Hematopoietic multipotent progenitor cell treated with erythropoietin and hydrocortisone succinate and interleukin-3 and kit ligand, for 17 days (in vitro differentiated cells): ENCODE measurements around the gene TUBB1.

Source experiments
- DNase-seq: peaks from one replicate; pipeline ENCODE4 v3.0.0-alpha.2; 2015; ENCODE audit warnings: low spot score

Gene TUBB1

DNA sequence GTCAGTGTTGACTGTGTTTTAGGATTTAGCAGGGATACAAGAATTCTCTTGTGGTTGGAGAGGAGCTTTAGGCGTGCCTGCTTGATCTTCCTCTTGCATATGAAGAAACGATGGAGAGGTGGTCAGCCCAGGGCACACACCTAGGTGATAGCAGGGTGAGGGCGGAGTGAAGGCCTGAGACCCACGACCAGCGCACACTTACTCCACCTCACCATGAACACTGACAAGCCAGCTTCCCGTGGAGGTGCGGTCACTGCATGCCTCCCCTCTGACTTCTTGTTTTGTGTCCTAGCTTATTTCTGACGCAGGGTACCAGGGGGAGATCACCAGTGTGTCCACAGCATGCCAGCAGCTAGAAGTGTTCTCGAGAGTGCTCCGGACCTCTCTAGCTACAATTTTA is 30.0 kb upstream of the TUBB1 start:
- no peak for DNase-seq

DNA sequence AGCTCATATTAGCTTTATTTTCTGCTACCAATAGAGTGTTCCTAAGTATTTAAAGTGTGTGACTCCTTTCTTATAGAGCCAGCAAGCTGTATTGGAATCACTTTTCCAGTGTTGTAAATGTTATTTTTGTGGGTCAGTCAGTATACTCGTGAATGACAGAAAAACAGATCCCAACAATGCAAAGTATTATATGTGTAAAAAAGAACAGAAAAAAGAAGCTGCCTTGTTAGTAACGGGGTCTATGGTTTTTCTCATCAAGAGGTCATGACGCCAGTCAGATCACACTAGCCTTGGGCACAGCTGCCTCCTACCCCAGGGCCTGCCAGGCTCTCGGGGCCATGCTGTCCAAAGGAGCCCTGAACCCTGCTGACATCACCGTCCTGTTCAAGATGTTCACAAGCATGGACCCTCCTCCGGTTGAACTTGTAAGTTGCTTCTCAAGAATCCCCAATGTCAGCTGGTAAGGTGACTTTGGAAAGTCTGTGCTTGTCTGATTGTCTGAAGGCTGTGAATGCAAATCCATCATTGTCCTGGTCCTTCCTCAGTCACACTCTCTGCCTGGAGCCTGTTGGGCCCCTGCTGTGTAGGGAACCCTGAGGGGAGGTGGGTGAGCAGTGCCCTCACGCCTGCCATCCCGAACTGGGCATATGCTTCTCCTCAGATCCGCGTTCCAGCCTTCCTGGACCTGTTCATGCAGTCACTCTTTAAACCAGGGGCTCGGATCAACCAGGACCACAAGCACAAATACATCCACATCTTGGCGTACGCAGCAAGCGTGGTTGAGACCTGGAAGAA is 28.4 kb upstream of the TUBB1 start:
- no peak for DNase-seq

DNA sequence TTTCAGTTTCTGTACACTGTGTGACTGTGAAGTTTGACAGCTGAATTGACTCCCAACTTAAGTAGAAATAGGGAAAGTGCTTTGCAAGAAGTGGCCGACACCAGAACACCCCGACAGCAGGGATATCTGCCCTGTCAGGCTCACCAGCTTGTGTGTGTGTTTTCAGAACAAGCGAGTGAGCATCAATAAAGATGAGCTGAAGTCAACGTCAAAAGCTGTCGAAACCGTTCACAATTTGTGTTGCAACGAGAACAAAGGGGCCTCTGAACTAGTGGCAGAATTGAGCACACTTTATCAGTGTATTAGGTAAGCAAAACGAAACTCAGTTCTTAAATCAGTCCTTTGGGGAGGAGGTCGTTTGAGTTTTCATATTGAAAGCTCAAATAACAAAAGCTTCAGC is 27.5 kb upstream of the TUBB1 start:
- no peak for DNase-seq

DNA sequence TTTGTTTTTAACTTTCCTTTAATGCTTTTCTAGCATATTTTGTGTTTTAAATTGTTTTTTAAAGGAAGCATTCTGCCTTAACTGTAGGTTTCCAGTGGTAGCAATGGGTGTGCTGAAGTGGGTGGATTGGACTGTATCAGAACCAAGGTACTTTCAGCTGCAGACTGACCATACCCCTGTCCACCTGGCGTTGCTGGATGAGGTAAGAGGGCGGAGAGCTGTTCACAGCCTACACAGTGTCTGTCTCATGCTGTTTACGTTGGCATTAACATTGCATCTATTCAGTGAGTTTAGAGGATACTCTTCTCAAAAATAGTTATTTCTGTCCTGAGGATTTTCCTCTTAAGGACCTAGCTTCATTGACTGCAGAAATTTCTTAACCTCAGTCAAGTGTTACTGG is 26.3 kb upstream of the TUBB1 start:
- DNase-seq, result no peak

DNA sequence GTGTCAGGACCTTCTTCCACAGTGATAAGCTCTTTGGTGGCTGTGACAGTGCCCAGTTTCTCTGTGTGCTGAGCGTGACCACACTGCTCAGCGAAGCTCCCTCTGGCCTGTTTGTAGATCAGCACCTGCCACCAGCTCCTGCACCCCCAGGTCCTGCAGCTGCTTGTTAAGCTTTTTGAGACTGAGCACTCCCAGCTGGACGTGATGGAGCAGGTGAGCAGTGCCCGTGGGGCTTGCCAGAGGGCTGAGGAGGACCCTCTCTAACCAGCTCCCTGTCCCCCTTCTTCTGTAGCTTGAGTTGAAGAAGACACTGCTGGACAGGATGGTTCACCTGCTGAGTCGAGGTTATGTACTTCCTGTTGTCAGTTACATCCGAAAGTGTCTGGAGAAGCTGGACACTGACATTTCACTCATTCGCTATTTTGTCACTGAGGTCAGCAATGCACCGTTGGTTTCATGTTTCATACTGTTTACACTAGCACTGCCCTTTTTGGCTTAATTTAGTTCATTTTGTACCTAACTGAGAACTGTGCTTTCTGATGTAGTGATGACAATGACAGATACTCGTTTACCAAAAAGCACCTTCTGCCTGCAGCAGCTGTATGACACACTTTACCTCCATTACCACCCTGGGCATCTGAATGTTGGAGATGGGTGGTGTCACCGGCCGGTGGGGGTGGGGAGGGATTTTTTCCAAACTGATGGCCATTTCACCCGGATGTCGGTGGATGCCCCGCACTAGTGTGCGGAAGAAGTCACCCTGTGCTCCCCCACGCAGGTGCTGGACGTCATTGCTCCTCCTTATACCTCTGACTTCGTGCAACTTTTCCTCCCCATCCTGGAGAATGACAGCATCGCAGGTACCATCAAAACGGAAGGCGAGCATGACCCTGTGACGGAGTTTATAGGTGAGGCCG is 25.6 kb upstream of the TUBB1 start:
- DNase-seq, result no peak

DNA sequence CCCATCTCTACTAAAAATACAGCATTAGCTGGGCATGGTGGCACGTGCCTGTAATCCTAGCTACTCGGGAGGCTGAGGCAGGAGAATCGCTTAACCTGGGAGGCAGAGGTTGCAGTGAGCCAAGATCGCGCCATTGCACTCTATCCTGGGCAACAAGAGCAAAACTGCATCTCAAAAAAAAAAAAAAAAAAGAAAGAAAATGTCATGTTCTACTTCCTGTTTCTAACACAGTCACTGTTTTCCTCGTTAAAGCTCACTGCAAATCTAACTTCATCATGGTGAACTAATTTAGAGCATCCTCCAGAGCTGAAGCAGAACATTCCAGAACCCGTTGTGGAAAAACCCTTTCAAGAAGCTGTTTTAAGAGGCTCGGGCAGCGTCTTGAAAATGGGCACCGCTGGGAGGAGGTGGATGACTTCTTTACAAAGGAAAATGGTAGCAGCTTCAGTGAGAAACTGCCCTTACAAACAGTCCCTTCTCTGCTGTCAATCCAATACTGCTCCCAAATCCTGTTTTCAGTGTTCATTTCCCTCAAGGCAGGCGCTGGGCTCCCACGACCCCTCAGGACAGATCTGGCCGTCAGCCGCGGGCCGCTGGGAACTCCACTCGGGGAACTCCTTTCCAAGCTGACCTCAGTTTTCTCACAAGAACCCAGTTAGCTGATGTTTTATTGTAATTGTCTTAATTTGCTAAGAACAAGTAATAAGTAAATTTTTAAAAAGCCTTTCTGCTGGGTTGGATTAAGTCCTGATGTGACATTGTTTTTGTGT is 24.7 kb upstream of the TUBB1 start:
- no peak for DNase-seq

DNA sequence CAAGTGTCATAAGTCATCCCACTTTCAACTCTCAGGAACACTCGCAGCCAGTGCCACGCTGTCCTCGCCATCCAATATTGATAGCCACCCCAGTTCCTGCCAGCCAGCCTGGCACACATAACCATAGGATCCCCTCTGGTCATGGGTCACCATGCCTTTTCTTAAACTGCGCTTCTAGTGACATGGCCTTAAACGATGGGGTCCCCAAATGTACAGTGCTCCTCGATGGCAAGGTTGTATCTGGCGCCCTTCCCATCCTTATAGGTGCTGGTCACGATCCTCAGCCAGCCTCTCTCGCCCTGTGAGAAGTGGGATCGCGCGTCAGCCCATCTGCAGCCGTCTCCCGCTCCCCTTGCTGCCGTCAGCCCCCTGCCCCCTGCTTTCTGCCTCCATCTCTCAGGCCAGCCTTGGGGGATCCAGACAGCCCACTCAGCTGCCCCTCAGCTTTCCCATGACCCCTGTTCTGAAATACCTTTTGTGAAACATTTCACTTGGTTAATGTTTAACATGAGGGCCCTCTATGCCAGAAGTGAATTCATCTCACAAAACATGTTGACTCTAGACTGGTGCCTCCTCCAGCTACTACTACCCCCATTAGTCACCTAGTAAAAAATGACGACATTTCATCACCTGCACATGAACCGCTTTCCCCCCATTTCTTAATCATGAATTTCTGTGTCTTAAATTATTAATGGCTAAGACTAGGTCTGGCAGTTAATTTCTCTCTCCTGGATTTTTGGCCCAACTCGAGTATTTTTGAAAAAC is 23.6 kb upstream of the TUBB1 start:
- no peak for DNase-seq

DNA sequence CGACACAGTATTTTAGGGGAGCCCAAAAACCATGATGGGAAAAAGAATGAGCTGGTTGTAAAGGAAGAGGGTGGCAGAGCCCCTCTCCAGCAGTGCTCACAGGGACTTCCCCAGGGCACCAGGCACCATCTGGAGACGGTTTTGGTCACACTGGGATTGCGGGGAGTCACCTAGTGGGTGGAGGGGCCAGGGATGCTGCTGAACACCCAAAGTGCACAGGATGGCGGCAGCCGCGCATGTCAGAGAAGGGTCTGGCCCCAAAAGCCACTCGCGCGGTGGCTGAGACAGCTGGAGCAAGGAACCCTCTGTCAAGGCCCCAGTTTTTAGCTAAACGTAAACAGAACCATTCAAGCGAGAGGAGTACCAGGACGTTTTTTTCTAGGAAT is 23.0 kb upstream of the TUBB1 start:
- DNase-seq, result no peak

DNA sequence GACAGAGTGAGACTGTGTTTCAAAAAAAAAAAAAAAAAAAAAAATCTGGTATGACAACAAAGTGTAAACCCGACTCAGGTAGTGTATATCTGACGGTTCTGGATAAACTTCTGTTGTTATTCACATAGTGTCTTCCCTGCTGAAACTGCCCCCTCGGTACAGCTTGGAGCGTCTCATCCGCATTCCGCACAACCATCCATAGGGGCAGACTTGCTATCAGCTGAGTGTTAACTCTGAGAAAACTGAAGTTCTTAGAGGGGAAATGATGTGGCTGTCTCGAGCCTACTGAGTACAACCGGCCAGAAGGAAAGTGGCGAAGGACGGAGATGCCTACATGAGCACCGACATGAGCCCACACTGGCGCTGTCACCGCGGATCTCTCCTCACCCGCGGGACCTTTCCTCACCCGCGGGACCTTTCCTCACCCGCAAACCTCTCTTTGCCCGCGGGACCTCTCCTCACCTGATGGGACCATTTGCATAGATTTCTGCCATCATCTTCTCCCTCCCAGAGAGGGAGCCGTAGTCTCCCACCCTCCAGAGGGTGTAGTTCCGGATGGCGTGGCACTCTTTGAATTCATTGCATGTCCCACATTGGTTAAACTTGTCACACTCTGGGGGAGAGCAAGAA is 22.0 kb upstream of the TUBB1 start:
- DNase-seq, result no peak

DNA sequence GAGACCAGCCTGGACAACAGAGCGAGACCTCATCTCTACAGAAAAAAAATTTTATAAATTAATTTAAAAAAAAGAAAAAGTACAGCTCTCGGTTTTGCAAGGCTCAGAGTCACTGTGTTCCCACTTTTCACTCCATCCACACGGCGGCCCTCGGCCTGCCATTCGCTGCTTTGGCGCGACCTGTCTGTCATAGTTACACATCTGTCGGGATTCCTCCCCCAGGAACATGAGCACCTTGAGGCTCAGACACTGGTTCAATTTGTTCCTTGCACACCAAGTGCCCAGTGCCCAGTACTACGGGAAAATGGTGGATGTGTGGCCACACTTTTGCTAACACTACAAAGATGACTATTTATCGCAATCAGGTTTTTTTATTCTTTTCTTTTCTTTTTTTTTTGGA is 20.6 kb upstream of the TUBB1 start:
- DNase-seq, result no peak

DNA sequence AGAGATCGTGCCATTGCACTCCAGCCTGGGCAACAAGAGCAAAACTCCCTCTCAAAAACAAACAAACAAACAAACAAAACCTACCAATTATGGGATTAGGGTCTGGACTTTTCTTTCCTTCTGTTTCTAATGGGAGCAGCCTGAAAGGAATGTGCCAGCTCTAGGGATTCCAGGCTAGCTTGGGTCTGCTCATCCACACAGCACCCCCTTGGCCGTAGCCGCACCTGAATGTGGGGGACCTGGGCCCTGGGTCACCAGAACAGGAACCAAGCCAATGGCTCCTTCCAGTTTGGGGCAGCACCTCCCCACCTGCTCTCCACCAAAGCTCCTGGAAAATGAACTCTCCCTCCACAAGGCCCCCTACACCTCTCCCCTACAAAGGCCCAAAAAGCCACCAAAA is 18.9 kb upstream of the TUBB1 start:
- no peak for DNase-seq

DNA sequence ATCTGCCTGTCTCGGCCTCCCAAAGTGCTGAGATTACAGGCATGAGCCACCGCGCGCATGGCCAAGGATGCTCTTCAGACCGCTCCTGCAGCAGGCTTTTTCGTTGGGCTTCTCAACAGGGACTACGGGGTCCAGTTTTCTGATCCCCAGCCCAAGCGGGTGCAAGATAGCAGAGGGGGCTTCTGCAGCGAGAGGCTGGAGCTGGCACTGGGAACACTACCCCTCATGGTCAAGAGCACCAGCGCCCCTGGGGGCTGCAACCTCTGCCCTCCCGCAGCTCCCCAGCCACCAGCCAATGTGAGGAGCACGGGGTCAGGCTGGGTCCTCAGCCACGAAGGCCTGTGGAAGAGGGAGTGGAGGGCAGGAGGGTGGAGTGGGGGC is 18.2 kb upstream of the TUBB1 start:
- DNase-seq, result no peak

DNA sequence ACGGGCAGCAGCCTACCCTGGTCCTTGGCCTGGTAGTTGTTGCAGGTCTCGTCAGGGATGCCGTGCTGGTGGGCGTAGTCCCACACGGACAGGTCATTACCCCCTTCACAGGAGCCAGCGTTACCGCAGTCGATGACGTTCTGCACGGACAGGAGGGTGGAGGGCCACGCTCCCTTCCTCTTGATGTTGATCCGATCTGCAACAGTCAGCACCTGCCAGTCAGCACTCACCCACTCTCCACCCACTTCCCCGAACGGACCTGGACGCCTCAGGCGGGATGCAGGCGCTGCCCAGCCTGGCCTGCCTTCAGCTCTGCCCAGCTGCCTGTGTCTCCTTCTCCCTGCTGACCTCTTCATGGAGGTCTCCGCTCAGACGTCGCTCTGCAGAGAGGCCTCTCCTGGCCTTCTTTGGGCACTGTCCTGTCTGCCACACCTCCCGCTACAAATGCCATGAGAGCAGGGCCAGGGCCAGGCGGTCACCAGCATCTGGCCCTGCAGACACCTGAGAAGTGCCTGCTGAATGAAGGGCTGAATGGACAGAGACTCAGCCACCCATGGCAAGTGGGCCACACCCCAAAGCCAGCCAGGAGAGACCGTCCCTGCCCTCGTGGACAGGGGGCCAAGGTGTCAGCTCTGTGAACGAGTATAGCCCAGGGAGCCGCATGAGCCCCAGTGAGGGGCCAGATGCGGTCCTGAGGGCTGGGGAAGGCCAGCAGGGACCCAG is 17.6 kb upstream of the TUBB1 start:
- no peak for DNase-seq

DNA sequence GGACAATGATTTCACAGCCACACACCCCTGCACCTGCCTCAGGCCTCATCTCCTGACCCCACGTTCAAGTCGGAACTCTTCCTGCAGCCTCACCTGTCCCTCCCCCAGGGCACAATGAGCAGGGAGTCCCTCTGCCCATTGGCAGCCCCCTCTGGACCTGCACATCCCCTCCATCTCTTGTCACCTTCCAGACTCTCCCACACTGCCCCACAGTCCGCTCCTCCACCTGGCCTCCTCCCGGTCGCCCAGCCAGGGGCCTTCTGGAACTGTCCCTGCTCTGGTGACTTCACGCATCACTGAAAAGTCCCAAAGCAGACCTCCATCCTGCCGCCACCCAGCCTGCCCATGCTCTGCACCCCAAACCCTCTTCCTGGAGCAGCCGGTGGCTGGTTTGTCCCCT is 16.8 kb upstream of the TUBB1 start:
- DNase-seq, result no peak

DNA sequence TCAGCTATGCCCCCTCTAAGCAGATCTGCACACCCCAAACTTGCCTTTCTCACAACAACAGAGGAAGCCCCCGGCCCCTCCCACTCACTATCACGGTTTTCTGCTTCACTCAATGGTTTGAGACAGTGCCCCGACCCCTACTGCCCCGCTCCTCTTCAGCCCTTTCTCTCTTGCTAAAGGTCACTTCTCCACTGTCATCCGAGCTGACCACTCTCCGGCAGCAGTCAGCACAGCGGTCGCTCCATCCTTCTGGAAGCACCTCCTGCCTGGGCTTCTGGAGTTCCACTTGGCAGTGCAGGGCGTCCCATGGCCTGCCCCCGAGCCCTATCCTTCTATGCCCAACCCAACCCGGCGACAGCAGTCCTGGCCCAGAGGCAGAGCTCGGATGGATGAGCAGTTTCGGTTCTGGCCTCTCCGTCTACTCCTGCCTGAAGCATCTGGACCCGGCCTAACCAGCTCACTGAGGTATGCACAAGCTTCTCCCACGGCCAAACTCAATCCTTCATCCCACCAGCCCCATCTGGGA is 16.3 kb upstream of the TUBB1 start:
- DNase-seq, result no peak

DNA sequence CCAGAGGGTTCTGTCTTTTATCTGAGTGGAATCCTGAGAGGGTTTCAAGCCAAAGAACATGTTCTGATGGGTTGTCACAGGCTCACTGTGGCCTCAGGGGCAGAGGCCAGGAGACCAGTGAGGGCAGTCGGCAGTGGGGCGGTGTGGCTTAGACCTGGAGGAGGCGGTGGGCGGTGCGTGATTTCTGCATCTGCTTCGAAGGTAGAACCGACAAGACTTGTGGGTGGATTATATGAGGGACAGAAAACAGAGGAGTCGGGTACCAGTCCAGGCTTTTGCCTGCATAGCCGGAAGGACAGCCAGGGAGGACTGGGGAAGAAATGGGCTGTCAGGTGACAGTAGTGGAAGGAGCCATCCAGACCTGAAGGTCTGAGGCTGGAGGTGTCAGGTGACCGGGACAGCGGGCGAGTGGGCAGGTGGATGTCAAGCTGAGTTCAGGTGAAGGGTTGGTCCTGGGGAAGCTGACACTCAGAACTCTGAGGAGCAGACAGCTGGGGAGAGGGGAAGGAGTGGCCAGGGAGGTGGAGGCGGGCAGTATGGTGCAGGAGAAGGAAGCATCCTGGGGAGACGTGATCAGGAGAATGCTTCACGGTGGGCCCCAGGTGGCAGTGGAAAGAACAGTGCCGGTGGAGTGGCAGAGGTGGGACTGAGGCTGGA is 15.3 kb upstream of the TUBB1 start:
- DNase-seq, result no peak

DNA sequence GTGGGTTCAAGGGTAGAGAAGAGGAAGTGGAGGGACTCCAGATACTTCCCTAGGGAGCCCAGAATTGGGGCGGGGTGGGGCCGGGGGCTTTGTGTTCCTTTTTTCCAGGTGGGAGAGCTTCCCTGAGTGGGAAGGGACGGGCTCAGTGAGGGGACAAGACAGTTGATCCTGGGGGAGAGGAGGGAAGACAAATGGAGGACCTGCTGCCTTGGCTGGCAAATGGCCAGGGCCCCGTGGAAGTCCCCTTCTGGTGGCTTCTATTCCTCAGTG is 14.8 kb upstream of the TUBB1 start:
- no peak for DNase-seq

DNA sequence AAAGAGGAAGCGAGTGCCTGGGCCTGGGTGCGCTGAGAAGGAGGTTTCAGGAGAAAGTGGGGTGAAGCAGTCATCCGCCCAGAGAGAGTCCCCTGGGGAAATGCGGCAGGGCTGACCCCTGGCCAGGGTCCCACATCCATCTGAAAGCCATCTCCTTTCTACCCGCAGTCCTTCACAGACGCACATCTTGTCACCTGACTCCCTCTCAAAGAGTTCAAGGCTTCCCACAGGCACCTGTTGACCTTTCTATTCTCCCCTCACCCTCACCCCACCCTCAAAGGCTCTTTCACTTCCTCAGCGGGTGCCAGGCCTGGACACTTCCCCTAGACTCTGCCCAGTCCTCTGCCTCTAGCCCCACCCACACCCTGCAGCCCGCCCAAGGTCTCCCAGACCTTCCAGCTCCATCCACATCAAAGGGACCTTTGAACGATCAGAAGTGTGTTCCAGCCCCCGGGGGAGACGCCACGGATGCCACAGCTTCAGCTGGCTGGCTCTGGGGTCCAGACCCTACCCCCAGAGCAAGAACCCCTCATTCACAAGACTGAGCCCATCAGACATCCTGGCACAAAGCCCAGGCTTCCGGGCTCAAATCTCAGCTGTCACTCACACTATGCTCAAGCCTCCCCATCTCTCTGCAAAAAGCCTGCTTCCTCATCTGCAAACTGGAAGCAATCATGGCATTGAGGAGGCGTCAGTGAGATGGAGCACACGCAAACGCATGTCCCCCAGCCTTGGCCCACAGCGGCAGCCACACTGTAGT is 14.3 kb upstream of the TUBB1 start:
- peak; percentile 32 for DNase-seq

DNA sequence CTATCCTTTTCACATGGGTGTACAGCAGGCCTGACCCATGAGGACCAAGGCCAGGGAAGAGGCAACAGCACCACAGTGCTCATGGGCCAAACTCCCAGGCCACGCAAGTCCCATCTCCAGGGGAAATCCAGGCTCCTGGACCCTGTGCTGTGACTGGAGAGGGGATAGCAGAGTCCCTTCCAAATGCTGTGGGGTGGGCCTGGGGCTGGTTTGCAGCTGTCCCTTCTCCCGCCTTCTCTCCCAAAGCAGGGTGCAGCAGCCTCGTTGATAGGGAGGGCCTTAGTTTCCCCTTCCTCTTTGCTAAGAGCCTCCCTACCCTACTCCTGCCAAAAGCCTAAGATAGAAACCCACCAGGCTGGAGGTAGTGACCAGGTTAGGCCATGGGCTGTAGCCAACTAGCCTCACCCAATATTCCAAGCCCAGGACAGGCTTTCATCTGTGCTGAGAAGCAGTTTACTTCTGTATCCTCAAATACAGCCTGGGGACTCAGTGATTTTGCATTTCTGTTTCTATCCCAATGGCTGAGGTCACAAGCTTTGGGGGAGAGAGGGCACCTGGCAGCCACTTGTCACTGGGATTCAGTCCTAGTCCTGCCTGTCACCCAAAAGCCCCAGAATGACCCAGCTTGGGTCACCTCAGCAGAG is 13.6 kb upstream of the TUBB1 start:
- DNase-seq, result no peak
